GM12864 (cell line): ENCODE results near the gene BTBD16.

Source experiments
- DNase-seq: peaks from one replicate; pipeline ENCODE4 v3.0.0-alpha.2; 2011; ENCODE audit warnings: low read depth
- H3K4me3 ChIP-seq: 2 replicates; pipeline ENCODE4 v1.5.1; 2011; ENCODE audit warnings: mild to moderate bottlenecking, low read depth, low read length, control low read depth
- CTCF ChIP-seq: IDR thresholded peaks from 2 replicates; pipeline ENCODE4 v1.5.1; 2011; ENCODE audit warnings: low read depth, mild to moderate bottlenecking, moderate library complexity, low read length, control low read depth, inconsistent platforms; ENCODE audit errors: missing control alignments

The BTBD16 gene

GRCh38 chr10:122323941-122324675 lies 53.0 kb downstream of the BTBD16 start:
- H3K4me3 ChIP-seq, result no peak overlapping the region
- no peak for DNase-seq
- TF ChIP-seq CTCF, result no peak

GRCh38 chr10:122325235-122325634 lies 54.1 kb downstream of the BTBD16 start:
- TF ChIP-seq CTCF, result no peak
- DNase-seq, result no peak
- H3K4me3 ChIP-seq, result no peak overlapping the region

- TF ChIP-seq CTCF, result no peak
- DNase-seq, result no peak
- H3K4me3 ChIP-seq, result no peak overlapping the region
Observed at GRCh38 chr10:122326385-122326784, 55.3 kb downstream of the BTBD16 start.

- DNase-seq, result no peak
- TF ChIP-seq CTCF, result no peak
- H3K4me3 ChIP-seq, result no peak overlapping the region
Observed at GRCh38 chr10:122326806-122327205, 55.7 kb downstream of the BTBD16 start.

GRCh38 chr10:122327237-122328206 lies 56.4 kb downstream of the BTBD16 start:
- no peak for TF ChIP-seq CTCF
- H3K4me3 ChIP-seq, result no peak overlapping the region
- DNase-seq, result no peak

GRCh38 chr10:122328676-122329075 lies 57.6 kb downstream of the BTBD16 start:
- no peak for DNase-seq
- no peak for TF ChIP-seq CTCF
- no peak overlapping the region for H3K4me3 ChIP-seq
